ENCODE data around the gene DESI2.
"Not testable (repeated sequence)": the region's sequence is repeated elsewhere in the genome, so short reads cannot be mapped to it uniquely, and the experiment has no call there.

The DESI2 gene

DNA sequence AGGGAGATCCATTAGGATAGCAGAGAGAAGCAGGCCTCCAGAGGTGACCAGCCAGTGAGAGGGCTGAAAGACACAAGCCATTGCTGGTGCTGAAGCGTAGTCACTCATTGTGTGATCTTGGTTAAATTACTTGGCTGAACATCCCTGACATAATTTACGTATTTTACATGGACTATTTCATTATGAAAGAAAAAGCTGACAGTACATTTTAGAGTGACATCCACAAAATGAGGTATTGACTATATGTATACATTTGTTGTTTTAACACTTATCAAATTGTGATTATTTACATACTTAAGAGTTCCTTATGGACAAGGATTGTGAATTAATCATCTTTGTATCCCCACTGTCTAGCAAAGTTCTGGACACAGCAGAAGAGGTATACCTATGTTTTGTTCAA, 14.9 kb downstream of the DESI2 start:
- H3K4me1 ChIP-seq (ENCODE audit: control insufficient read depth, insufficient read depth, low read length): no peaks in the 10 kb centered on the region
- no peak overlapping the region for H3K27ac ChIP-seq (ENCODE audit: low read length)
- H3K9me3 ChIP-seq (ENCODE audit: control insufficient read depth in 2 of 2, low read length in 2 of 2): no peaks in the 10 kb centered on the region
- no peak overlapping the region for H3K4me3 ChIP-seq (ENCODE audit: low read length in 2 of 2)
- no peaks in the 10 kb centered on the region for H3K36me3 ChIP-seq (ENCODE audit: control insufficient read depth in 2 of 2, insufficient read depth in 2 of 2, low read length in 2 of 2)
- no peaks in the 10 kb centered on the region for H3K27me3 ChIP-seq (ENCODE audit: control insufficient read depth in 1 of 2, insufficient read depth in 2 of 2, low read length in 2 of 2)
- no peak overlapping the region for H3K9ac ChIP-seq (ENCODE audit: low read length in 2 of 2)

GRCh38 chr1:244672946-244673682, 20.2 kb downstream of the DESI2 start:
- Histone ChIP-seq H3K27ac (ENCODE audit: low read length) (peak overlapping the region; percentile 37), H3K9me3 (ENCODE audit: control insufficient read depth in 2 of 2, low read length in 2 of 2) (no peaks in the 10 kb centered on the region), H3K27me3 (ENCODE audit: control insufficient read depth in 1 of 2, insufficient read depth in 2 of 2, low read length in 2 of 2) (no peaks in the 10 kb centered on the region), H3K4me3 (ENCODE audit: low read length in 2 of 2) (peak overlapping the region in 1 of 2 donors; percentile 10), H3K36me3 (ENCODE audit: control insufficient read depth in 2 of 2, insufficient read depth in 2 of 2, low read length in 2 of 2) (no peaks in the 10 kb centered on the region), H3K9ac (ENCODE audit: low read length in 2 of 2) (no peak overlapping the region), H3K4me1 (ENCODE audit: control insufficient read depth, insufficient read depth, low read length) (no peaks in the 10 kb centered on the region)

DNA sequence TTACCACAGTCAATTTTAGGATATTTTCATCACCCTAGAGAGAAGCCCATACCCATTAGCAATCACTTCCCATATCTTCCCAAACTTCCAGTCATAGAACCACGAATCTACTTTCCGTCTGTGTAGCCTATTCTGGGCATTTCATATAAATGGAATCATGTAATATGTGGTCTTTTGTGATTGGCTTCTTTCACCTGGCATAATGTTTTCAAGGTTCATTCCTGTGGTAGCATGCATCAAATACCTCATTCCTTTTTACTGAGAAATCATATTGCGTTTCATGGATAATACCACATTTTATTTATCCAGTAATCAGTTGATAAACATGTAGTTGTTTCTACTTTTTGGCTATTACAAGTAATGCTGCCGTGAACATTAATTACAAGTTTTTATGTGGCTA, 21.5 kb downstream of the DESI2 start:
- H3K4me1 ChIP-seq (ENCODE audit: control insufficient read depth, insufficient read depth, low read length): no peaks in the 10 kb centered on the region
- no peak overlapping the region for H3K9ac ChIP-seq (ENCODE audit: low read length in 2 of 2)
- no peak overlapping the region for H3K4me3 ChIP-seq (ENCODE audit: low read length in 2 of 2)
- no peak overlapping the region for H3K27ac ChIP-seq (ENCODE audit: low read length)
- H3K36me3 ChIP-seq (ENCODE audit: control insufficient read depth in 2 of 2, insufficient read depth in 2 of 2, low read length in 2 of 2): no peaks in the 10 kb centered on the region
- H3K9me3 ChIP-seq (ENCODE audit: control insufficient read depth in 2 of 2, low read length in 2 of 2): no peaks in the 10 kb centered on the region
- H3K27me3 ChIP-seq (ENCODE audit: control insufficient read depth in 1 of 2, insufficient read depth in 2 of 2, low read length in 2 of 2): no peaks in the 10 kb centered on the region

- Histone ChIP-seq H3K27ac (ENCODE audit: low read length) (no peak overlapping the region), H3K36me3 (ENCODE audit: control insufficient read depth in 2 of 2, insufficient read depth in 2 of 2, low read length in 2 of 2) (no peaks in the 10 kb centered on the region), H3K27me3 (ENCODE audit: control insufficient read depth in 1 of 2, insufficient read depth in 2 of 2, low read length in 2 of 2) (no peaks in the 10 kb centered on the region)
Observed at GRCh38 chr1:244675167-244675566, 22.2 kb downstream of the DESI2 start.

DNA sequence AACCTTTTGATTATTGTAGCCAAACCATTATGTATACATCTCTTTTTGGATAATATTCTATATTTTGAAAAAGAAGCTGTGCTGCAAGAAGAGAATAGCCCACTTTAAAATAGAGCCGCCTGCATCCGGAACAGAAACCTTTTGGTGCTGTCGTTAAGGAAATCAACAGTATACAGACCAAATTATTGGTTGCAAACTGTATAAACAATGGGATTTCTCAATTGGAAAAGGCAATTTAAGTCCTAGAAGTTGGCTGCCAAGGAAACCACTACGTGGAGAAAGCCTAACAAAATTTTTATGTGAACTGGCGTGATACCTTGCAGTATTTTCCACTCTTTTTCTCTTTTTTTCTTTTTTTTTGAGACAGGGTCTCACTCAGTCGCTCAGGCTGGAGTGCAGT, 25.8 kb downstream of the DESI2 start:
- no peaks in the 10 kb centered on the region for H3K4me1 ChIP-seq (ENCODE audit: control insufficient read depth, insufficient read depth, low read length)
- no peak overlapping the region for H3K27ac ChIP-seq (ENCODE audit: low read length)
- no peaks in the 10 kb centered on the region for H3K9me3 ChIP-seq (ENCODE audit: control insufficient read depth in 2 of 2, low read length in 2 of 2)

More at GRCh38 chr1:244675167-244675566, 22.2 kb downstream of the DESI2 start:
- H3K4me3 ChIP-seq (ENCODE audit: low read length in 2 of 2): no peak overlapping the region
- H3K9ac ChIP-seq (ENCODE audit: low read length in 2 of 2): no peak overlapping the region
- H3K4me1 ChIP-seq (ENCODE audit: control insufficient read depth, insufficient read depth, low read length): no peaks in the 10 kb centered on the region
- H3K9me3 ChIP-seq (ENCODE audit: control insufficient read depth in 2 of 2, low read length in 2 of 2): no peaks in the 10 kb centered on the region

GRCh38 chr1:244680667-244681066, 27.7 kb downstream of the DESI2 start:
- no peaks in the 10 kb centered on the region for H3K27me3 ChIP-seq (ENCODE audit: control insufficient read depth in 1 of 2, insufficient read depth in 2 of 2, low read length in 2 of 2)
- H3K36me3 ChIP-seq (ENCODE audit: control insufficient read depth in 2 of 2, insufficient read depth in 2 of 2, low read length in 2 of 2): no peaks in the 10 kb centered on the region
- H3K9me3 ChIP-seq (ENCODE audit: control insufficient read depth in 2 of 2, low read length in 2 of 2): no peaks in the 10 kb centered on the region
- no peaks in the 10 kb centered on the region for H3K4me1 ChIP-seq (ENCODE audit: control insufficient read depth, insufficient read depth, low read length)
- no peak overlapping the region for H3K4me3 ChIP-seq (ENCODE audit: low read length in 2 of 2)
- no peak overlapping the region for H3K27ac ChIP-seq (ENCODE audit: low read length)
- no peak overlapping the region for H3K9ac ChIP-seq (ENCODE audit: low read length in 2 of 2)

More for the DNA sequence above, 25.8 kb downstream of the DESI2 start:
- H3K36me3 ChIP-seq (ENCODE audit: control insufficient read depth in 2 of 2, insufficient read depth in 2 of 2, low read length in 2 of 2): no peaks in the 10 kb centered on the region
- H3K9ac ChIP-seq (ENCODE audit: low read length in 2 of 2): no peak overlapping the region
- no peaks in the 10 kb centered on the region for H3K27me3 ChIP-seq (ENCODE audit: control insufficient read depth in 1 of 2, insufficient read depth in 2 of 2, low read length in 2 of 2)
- H3K4me3 ChIP-seq (ENCODE audit: low read length in 2 of 2): no peak overlapping the region

DNA sequence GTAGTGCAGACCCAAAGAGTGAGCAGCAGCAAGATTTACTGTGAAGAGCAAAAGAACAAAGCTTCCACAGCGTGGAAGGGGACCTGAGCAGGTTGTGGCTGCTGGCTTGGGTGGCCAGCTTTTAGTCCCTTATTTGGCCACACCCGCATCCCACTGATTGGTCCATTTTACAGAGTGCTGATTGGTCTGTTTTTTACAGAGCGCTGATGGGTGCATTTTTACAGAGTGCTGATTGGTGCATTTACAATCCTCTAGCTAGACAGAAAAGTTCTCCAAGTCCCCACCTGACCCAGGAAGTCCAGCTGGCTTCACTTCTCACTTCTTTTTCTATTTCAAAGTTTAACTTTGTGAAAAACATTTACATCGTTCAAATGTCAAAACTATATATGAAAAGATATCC, 29.2 kb downstream of the DESI2 start:
- not testable (repeated sequence) for H3K36me3 ChIP-seq (ENCODE audit: control insufficient read depth in 2 of 2, insufficient read depth in 2 of 2, low read length in 2 of 2); H3K9me3 ChIP-seq (ENCODE audit: control insufficient read depth in 2 of 2, low read length in 2 of 2); H3K4me3 ChIP-seq (ENCODE audit: low read length in 2 of 2); H3K27ac ChIP-seq (ENCODE audit: low read length); H3K27me3 ChIP-seq (ENCODE audit: control insufficient read depth in 1 of 2, insufficient read depth in 2 of 2, low read length in 2 of 2); H3K4me1 ChIP-seq (ENCODE audit: control insufficient read depth, insufficient read depth, low read length); H3K9ac ChIP-seq (ENCODE audit: low read length in 2 of 2)

GRCh38 chr1:244695937-244696336, 43.0 kb downstream of the DESI2 start:
- H3K27ac ChIP-seq (ENCODE audit: low read length): no peak overlapping the region
- H3K9me3 ChIP-seq (ENCODE audit: control insufficient read depth in 2 of 2, low read length in 2 of 2): no peaks in the 10 kb centered on the region
- H3K4me1 ChIP-seq (ENCODE audit: control insufficient read depth, insufficient read depth, low read length): no peaks in the 10 kb centered on the region
- no peak overlapping the region for H3K9ac ChIP-seq (ENCODE audit: low read length in 2 of 2)
- H3K36me3 ChIP-seq (ENCODE audit: control insufficient read depth in 2 of 2, insufficient read depth in 2 of 2, low read length in 2 of 2): peaks cover 18 to 24% of the 10 kb centered on the region in 2 donors
- no peaks in the 10 kb centered on the region for H3K27me3 ChIP-seq (ENCODE audit: control insufficient read depth in 1 of 2, insufficient read depth in 2 of 2, low read length in 2 of 2)
- H3K4me3 ChIP-seq (ENCODE audit: low read length in 2 of 2): no peak overlapping the region

DNA sequence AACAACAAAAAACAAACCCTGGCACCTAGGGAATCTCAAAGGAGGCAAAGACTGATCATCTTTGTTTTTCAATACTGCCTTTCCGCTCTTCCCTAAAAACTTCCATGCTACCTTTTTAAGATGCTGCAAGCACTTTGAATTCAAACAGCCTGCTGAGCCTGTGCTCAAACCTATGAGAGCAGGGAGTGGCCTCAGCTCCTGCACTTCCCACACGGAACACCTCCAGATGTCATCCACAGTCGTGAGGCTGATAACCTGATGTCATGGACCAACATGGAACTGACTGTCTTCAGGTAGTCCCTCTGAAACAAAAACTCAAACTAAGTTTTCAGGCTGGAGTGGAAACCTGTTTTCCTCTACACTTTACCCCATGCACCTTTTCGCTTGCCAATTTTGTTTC, 46.8 kb downstream of the DESI2 start:
- H3K27me3 ChIP-seq (ENCODE audit: control insufficient read depth in 1 of 2, insufficient read depth in 2 of 2, low read length in 2 of 2): no peaks in the 10 kb centered on the region
- H3K4me3 ChIP-seq (ENCODE audit: low read length in 2 of 2): no peak overlapping the region
- no peak overlapping the region for H3K9ac ChIP-seq (ENCODE audit: low read length in 2 of 2)
- no peaks in the 10 kb centered on the region for H3K4me1 ChIP-seq (ENCODE audit: control insufficient read depth, insufficient read depth, low read length)
- H3K36me3 ChIP-seq (ENCODE audit: control insufficient read depth in 2 of 2, insufficient read depth in 2 of 2, low read length in 2 of 2): peaks cover 12 to 15% of the 10 kb centered on the region in 2 donors
- no peaks in the 10 kb centered on the region for H3K9me3 ChIP-seq (ENCODE audit: control insufficient read depth in 2 of 2, low read length in 2 of 2)
- H3K27ac ChIP-seq (ENCODE audit: low read length): no peak overlapping the region

- Histone ChIP-seq H3K36me3 (ENCODE audit: control insufficient read depth in 2 of 2, insufficient read depth in 2 of 2, low read length in 2 of 2) (peaks cover 15 to 16% of the 10 kb centered on the region in 2 donors), H3K4me3 (ENCODE audit: low read length in 2 of 2) (no peak overlapping the region), H3K9me3 (ENCODE audit: control insufficient read depth in 2 of 2, low read length in 2 of 2) (no peaks in the 10 kb centered on the region), H3K27ac (ENCODE audit: low read length) (no peak overlapping the region), H3K27me3 (ENCODE audit: control insufficient read depth in 1 of 2, insufficient read depth in 2 of 2, low read length in 2 of 2) (no peaks in the 10 kb centered on the region), H3K4me1 (ENCODE audit: control insufficient read depth, insufficient read depth, low read length) (no peaks in the 10 kb centered on the region), H3K9ac (ENCODE audit: low read length in 2 of 2) (no peak overlapping the region)
Observed at GRCh38 chr1:244700808-244701207, 47.9 kb downstream of the DESI2 start.

- Histone ChIP-seq H3K9me3 (ENCODE audit: control insufficient read depth in 2 of 2, low read length in 2 of 2) (no peaks in the 10 kb centered on the region), H3K4me3 (ENCODE audit: low read length in 2 of 2) (no peak overlapping the region), H3K36me3 (ENCODE audit: control insufficient read depth in 2 of 2, insufficient read depth in 2 of 2, low read length in 2 of 2) (peaks cover 17 to 19% of the 10 kb centered on the region in 2 donors), H3K27ac (ENCODE audit: low read length) (no peak overlapping the region), H3K9ac (ENCODE audit: low read length in 2 of 2) (no peak overlapping the region), H3K27me3 (ENCODE audit: control insufficient read depth in 1 of 2, insufficient read depth in 2 of 2, low read length in 2 of 2) (no peaks in the 10 kb centered on the region), H3K4me1 (ENCODE audit: control insufficient read depth, insufficient read depth, low read length) (no peaks in the 10 kb centered on the region)
Observed at GRCh38 chr1:244702620-244703019, 49.7 kb downstream of the DESI2 start.

All from stomach smooth muscle (tissue), 2 donors.